Measurements from ENCODE around the gene CD7.

Gene CD7

GRCh38 chr17:82277851-82278250 is 39.6 kb downstream of the CD7 start:
- Histone ChIP-seq H3K27ac (ENCODE audit: extremely low read depth, low read depth, low read length) (no peak overlapping the region), H3K4me1 (ENCODE audit: control insufficient read depth, insufficient read depth, low read length) (peaks cover 3% of the 10 kb centered on the region; the same call in 1 of the 2 replicates), H3K9me3 (ENCODE audit: control insufficient read depth, insufficient read depth, low read depth, low read length) (no peaks in the 10 kb centered on the region), H3K4me3 (ENCODE audit: low read depth, low read length) (no peak overlapping the region), H3K36me3 (ENCODE audit: control insufficient read depth in 2 of 2, insufficient read depth in 1 of 2, low read length in 2 of 2) (peaks cover 0 to 4% of the 10 kb centered on the region in 2 experiments; a peak in 1 of 3 replicates)
- TF ChIP-seq ZNF37A (tag by site-specific recombination; IDR thresholded peaks at IDR 0.05) (no peak), ZNF426 (tag by site-specific recombination; IDR thresholded peaks at IDR 0.05) (no peak), ZBTB44 (tag by site-specific recombination; IDR thresholded peaks at IDR 0.05) (no peak), BCL11A (tag by site-specific recombination; IDR thresholded peaks at IDR 0.05; ENCODE audit: low read depth) (no peak), ZNF514 (tag by site-specific recombination; IDR thresholded peaks at IDR 0.05) (no peak), ZNF530 (tag by site-specific recombination; IDR thresholded peaks at IDR 0.05; ENCODE audit: low read depth) (no peak), ZNF184 (tag by site-specific recombination; IDR thresholded peaks at IDR 0.05) (no peak), ZNF692 (tag by site-specific recombination; IDR thresholded peaks at IDR 0.05) (no peak), IKZF3 (tag by site-specific recombination; IDR thresholded peaks at IDR 0.05) (no peak), ZNF704 (tag by site-specific recombination; IDR thresholded peaks at IDR 0.05) (no peak), ZNF544 (tag by site-specific recombination; IDR thresholded peaks at IDR 0.05) (no peak), PBX3 (CRISPR knock-in tag; IDR thresholded peaks at IDR 0.05) (no peak)
- POLR2A ChIA-PET = no interaction called here
- CTCF ChIA-PET = interaction anchor here (0.7 kb wide), 1 partner anchor 41 kb away, joined by 3 read pairs; no protein-coding TSS in a partner anchor

- POLR2A ChIA-PET = interaction anchor here (0.6 to 3.1 kb wide), 3 partner anchors 12 to 27 kb away, joined by 3 to 18 read pairs (median 4); no protein-coding TSS in a partner anchor
- peaks cover 3 to 10% of the 10 kb centered on the region in 2 experiments; a peak in 2 of 3 replicates for H3K36me3 ChIP-seq (ENCODE audit: control insufficient read depth in 2 of 2, insufficient read depth in 1 of 2, low read length in 2 of 2)
- H3K4me1 ChIP-seq (ENCODE audit: control insufficient read depth, insufficient read depth, low read length) = peaks cover 3% of the 10 kb centered on the region; the same call in 1 of the 2 replicates
- no peaks in the 10 kb centered on the region for H3K9me3 ChIP-seq (ENCODE audit: control insufficient read depth, insufficient read depth, low read depth, low read length)
- CTCF ChIA-PET = no interaction called here
- H3K4me3 ChIP-seq (ENCODE audit: low read depth, low read length) = no peak overlapping the region
- TF ChIP-seq ZNF776 (tag by site-specific recombination; IDR thresholded peaks at IDR 0.05; ENCODE audit: borderline replicate concordance) (no peak), ZNF548 (tag by site-specific recombination; IDR thresholded peaks at IDR 0.05) (no peak), MEIS1 (CRISPR knock-in tag; IDR thresholded peaks at IDR 0.05; ENCODE audit: borderline replicate concordance) (no peak), ZNF48 (tag by site-specific recombination; IDR thresholded peaks at IDR 0.05) (no peak)
- H3K27ac ChIP-seq (ENCODE audit: extremely low read depth, low read depth, low read length) = no peak overlapping the region
Measured at GRCh38 chr17:82276938-82277337, 40.5 kb downstream of the CD7 start.

- CTCF ChIA-PET = interaction anchor here (0.5 to 0.9 kb wide), 4 partner anchors 22 to 71 kb away, joined by 3 to 4 read pairs (median 3); no protein-coding TSS in a partner anchor
- POLR2A ChIA-PET = interaction anchor here (1.0 to 3.1 kb wide), 2 partner anchors 11 to 17 kb away, joined by 3 to 18 read pairs; no protein-coding TSS in a partner anchor
- H3K4me1 ChIP-seq (ENCODE audit: control insufficient read depth, insufficient read depth, low read length) = peaks cover 6% of the 10 kb centered on the region; the same call in 1 of the 2 replicates
Measured at GRCh38 chr17:82275326-82275725, 42.1 kb downstream of the CD7 start.

More at GRCh38 chr17:82275326-82275725, 42.1 kb downstream of the CD7 start:
- no peak for TF ChIP-seq ZNF248 (tag by site-specific recombination; IDR thresholded peaks at IDR 0.05)
- TF ChIP-seq ZNF341 (tag by site-specific recombination; IDR thresholded peaks at IDR 0.05; ENCODE audit: low read depth) = peak; percentile 29; the same call in 1 of the 2 replicates
- no peak for TF ChIP-seq ZNF366 (tag by site-specific recombination; conservative IDR thresholded peaks at IDR 0.05)
- Histone ChIP-seq H3K9me3 (ENCODE audit: control insufficient read depth, insufficient read depth, low read depth, low read length) (no peaks in the 10 kb centered on the region), H3K36me3 (ENCODE audit: control insufficient read depth in 2 of 2, insufficient read depth in 1 of 2, low read length in 2 of 2) (peaks cover 12 to 26% of the 10 kb centered on the region in 2 experiments; a peak in 2 of 3 replicates), H3K4me3 (ENCODE audit: low read depth, low read length) (no peak overlapping the region), H3K27ac (ENCODE audit: extremely low read depth, low read depth, low read length) (no peak overlapping the region)

Data from HEK293 (cell line).